Mesothelial cell of epicardium (in vitro differentiated cells): ENCODE data around the gene PHLDB3. TPM values are rescaled to one million over a fixed set of nuclear protein-coding genes. Genes with fewer than 3 reads are reported as not detected.

Experiments
- DNase-seq, 2 experiments: peaks; one replicate each; pipeline ENCODE4 v3.0.0; 2021; ENCODE audit warnings: low spot score in 2 of 2; ENCODE audit not compliant: unreplicated experiment in 2 of 2
- H3K27ac Mint-ChIP-seq: 2 replicates; pipeline ENCODE4 v1.8.0; 2021; ENCODE audit warnings: mixed read lengths
- H3K27me3 Mint-ChIP-seq: 2 replicates; pipeline ENCODE4 v1.8.0; 2021; ENCODE audit warnings: low read depth, mixed read lengths
- H3K36me3 Mint-ChIP-seq: 2 replicates; pipeline ENCODE4 v1.8.0; 2021; ENCODE audit warnings: mixed read lengths
- H3K4me1 Mint-ChIP-seq: 2 replicates; pipeline ENCODE4 v1.8.0; 2021; ENCODE audit warnings: mixed read lengths
- H3K4me3 Mint-ChIP-seq: 2 replicates; pipeline ENCODE4 v1.8.0; 2021; ENCODE audit warnings: mild to moderate bottlenecking, moderate library complexity, mixed read lengths
- H3K9me3 Mint-ChIP-seq: 2 replicates; pipeline ENCODE4 v1.8.0; 2021; ENCODE audit warnings: mixed read lengths
- CTCF ChIP-seq: fragments of 200-600 bp; sonication (generic); IDR thresholded peaks from one replicate; pipeline ENCODE4 v1.5.0; 2021; ENCODE audit warnings: antibody characterized with exemption; ENCODE audit not compliant: unreplicated experiment
- total RNA-seq: library from RNA; stranded (reverse); gene quantifications from 3 replicates; pipeline ENCODE4 v1.2.1, GENCODE V29; 2021

The PHLDB3 gene
- total RNA-seq, 1 donor from 2014 or later = 31.4 TPM

- no peaks in the 10 kb centered on the region for H3K27me3 Mint-ChIP-seq
- H3K27ac Mint-ChIP-seq = peak overlapping the region; percentile 99
- peaks cover 5% of the 10 kb centered on the region for H3K9me3 Mint-ChIP-seq
- H3K4me3 Mint-ChIP-seq = peak overlapping the region; percentile 82
- H3K36me3 Mint-ChIP-seq = peaks cover 15% of the 10 kb centered on the region
- TF ChIP-seq CTCF = no peak
- peak; percentile 99 to 100 for DNase-seq
- H3K4me1 Mint-ChIP-seq = peaks cover 16% of the 10 kb centered on the region
Measured at GRCh38 chr19:43533546-43534304, 29.2 kb upstream of the PHLDB3 start.

- Mint-ChIP-seq H3K27ac (peak within 1 kb of the TSS; percentile 99), H3K27me3 (no peaks in the 10 kb centered on the region), H3K36me3 (peaks cover 9% of the 10 kb centered on the region), H3K9me3 (no peaks in the 10 kb centered on the region), H3K4me1 (peaks cover 16% of the 10 kb centered on the region), H3K4me3 (peak within 1 kb of the TSS; percentile 82)
- TF ChIP-seq CTCF = peak; percentile 11
- peak; percentile 79 to 92 for DNase-seq
Measured at GRCh38 chr19:43532962-43533545, 28.5 kb upstream of the PHLDB3 start, which contains the start of gene ZNF575. Gene ZNF575, plus strand, starts transcription at chr19:43533188. Its CDS starts 1,235 bp downstream, at chr19:43534423.

- no peak for TF ChIP-seq CTCF
- H3K36me3 Mint-ChIP-seq = peaks cover 9% of the 10 kb centered on the region
- peaks cover 16% of the 10 kb centered on the region for H3K4me1 Mint-ChIP-seq
- H3K9me3 Mint-ChIP-seq = no peaks in the 10 kb centered on the region
- no peaks in the 10 kb centered on the region for H3K27me3 Mint-ChIP-seq
- DNase-seq = peak in 1 of 2 experiments; percentile 53
- H3K27ac Mint-ChIP-seq = peak overlapping the region; percentile 99
- H3K4me3 Mint-ChIP-seq = peak overlapping the region; percentile 82
Measured at GRCh38 chr19:43532571-43532961, 28.0 kb upstream of the PHLDB3 start.

GRCh38 chr19:43527860-43528622 lies 23.5 kb upstream of the PHLDB3 start:
- no peak for TF ChIP-seq CTCF
- DNase-seq = no peak
- Mint-ChIP-seq H3K9me3 (no peaks in the 10 kb centered on the region), H3K27ac (no peak overlapping the region), H3K4me3 (peak overlapping the region; percentile 38), H3K27me3 (no peaks in the 10 kb centered on the region), H3K36me3 (no peaks in the 10 kb centered on the region), H3K4me1 (peaks cover 33% of the 10 kb centered on the region)

GRCh38 chr19:43526884-43527859 lies 22.6 kb upstream of the PHLDB3 start, which contains the start of gene ETHE1:
Gene ETHE1, minus strand, starts transcription at chr19:43527201. Its CDS starts 24 bp downstream, at chr19:43527177.
- Mint-ChIP-seq H3K9me3 (no peaks in the 10 kb centered on the region), H3K27ac (peak within 1 kb of the TSS; percentile 90)

More at GRCh38 chr19:43526884-43527859, 22.6 kb upstream of the PHLDB3 start, which contains the start of gene ETHE1:
- TF ChIP-seq CTCF = no peak
- peaks cover 28% of the 10 kb centered on the region for H3K4me1 Mint-ChIP-seq
- peak within 1 kb of the TSS; percentile 87 for H3K4me3 Mint-ChIP-seq
- peak; percentile 31 to 53 for DNase-seq
- H3K27me3 Mint-ChIP-seq = no peaks in the 10 kb centered on the region
- H3K36me3 Mint-ChIP-seq = no peaks in the 10 kb centered on the region
